ENCODE results near the gene DLG2.
"Not testable (repeated sequence)": the region's sequence is repeated elsewhere in the genome, so short reads cannot be mapped to it uniquely, and the experiment has no call there.

DLG2 gene

DNA sequence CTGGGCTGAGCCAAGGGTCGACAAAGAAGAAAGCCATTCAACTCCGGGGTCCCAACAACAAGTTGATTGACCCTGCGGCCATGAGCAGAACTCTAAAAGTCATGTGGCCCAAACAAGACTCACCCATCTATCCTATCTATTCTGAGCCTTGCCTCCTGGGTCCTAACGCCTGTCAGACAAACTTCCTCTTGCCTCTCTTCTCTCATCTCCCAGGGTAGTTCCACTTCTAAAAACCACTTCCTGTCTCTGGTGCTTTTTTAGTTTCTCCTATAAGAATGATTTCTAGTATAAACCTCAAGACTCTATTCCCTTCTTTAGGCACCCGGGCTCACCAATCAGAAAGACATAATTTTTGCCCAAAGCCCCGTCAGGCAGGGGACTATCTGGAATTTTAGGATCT, 530.2 kb downstream of the DLG2 start:
- no peak for FAIRE-seq

DNA sequence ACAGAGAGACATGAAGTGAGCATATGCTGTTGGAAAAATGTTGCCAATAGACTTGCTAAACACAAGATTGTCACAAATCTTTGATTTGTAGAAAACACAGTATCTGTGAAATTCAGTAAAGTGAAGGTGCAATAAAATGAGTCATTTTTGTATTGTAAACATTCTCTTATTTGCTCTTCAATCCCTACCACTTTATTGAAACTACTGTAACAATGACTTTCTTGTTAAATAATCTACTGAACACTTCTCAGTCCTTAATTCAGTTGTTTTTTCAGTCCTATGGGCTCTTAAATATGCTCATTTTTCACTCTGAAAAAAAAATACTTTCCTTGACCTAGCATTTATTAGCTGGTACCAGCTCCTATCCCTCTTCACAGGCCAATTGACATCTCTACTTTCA, 531.9 kb downstream of the DLG2 start:
- no peak for FAIRE-seq

DNA sequence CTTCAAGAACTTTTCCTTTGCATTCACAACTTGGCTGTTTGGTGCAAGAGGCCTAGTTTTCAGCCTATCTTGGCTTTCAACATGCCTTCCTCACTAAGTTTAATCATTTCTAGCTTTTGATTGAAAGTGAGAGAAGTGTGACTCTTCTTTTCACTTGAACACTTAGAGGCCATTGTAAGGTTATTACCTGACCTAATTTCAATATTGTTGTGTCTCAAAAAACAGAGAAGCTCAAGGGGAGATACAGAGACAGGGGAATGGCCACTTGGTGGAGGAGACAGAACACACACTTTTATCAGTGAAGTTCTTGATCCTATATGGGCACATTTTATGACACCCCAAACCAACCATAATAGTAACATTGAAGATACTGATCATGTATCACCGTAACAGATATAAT, 532.3 kb downstream of the DLG2 start:
- no peak for FAIRE-seq

DNA sequence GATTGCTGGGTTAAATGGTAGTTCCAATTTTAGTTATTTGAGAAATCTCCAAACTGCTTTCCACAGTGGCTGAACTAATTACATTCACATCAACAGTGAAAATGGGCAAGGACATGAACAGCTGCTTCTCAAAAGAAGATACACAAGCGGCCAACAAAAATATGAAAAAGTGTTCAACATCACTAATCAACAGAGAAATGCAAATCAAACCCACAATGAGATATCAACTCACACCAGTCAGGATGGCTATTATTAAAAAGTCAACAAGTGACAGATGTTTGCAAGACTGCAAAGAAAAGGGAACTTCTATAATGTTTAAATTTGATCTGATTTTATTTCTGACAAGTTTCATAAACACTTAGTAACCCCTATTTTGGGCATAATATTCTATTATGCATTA, 537.5 kb downstream of the DLG2 start:
- no peak for FAIRE-seq

DNA sequence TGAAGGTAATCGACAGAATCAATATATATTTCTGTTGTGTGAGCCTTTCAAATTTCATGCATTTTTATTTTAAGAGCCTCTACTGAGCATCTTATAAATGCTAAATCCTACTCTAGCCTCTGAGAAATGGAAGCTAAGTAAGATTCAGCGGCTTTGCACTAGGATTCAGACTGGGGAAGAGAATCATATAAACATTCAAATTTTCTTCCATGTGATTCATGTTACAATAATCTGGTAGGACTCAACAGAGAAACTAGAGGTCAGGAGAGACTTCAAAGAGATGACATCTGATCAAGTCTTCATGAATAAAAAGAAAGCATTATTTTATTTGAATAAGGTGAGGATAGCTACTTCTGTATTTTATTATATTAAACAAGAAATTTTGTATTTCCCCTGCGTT, 538.9 kb downstream of the DLG2 start:
- FAIRE-seq, result no peak

DNA sequence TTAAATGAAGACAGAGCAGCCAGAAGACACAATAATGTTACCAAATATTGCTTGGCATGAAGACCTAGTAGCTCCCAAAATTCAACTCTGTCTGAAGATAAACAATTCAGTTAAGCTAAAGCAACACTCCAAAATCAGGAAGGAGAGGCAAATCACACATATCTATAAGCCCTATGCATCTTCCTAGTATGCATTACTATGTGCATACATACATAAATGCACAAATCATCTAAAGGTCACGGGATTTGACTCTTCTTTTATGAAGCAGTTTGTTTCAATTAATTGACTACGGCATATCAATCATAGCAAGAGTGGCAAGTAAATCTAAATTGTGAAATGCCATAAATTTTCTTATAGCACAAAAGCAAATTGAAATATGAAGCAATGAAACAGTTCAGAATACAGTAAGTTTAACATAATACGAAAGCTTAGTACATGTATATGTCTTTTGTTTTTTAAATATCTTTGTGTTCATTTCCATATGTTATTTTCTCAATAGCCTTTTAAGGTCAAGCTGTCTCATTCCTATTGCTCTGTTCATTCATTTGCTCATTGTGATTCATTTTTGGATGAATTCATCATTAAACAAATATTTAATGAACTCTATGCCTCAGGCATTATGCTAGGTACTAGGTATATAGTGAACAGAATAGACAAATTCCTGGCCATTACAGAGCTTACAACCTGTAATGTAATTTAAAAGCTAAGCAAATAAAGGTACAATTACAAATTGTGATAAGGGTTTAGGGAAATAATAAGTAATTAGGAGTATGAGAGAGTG, 540.5 kb downstream of the DLG2 start:
- no peak for FAIRE-seq

DNA sequence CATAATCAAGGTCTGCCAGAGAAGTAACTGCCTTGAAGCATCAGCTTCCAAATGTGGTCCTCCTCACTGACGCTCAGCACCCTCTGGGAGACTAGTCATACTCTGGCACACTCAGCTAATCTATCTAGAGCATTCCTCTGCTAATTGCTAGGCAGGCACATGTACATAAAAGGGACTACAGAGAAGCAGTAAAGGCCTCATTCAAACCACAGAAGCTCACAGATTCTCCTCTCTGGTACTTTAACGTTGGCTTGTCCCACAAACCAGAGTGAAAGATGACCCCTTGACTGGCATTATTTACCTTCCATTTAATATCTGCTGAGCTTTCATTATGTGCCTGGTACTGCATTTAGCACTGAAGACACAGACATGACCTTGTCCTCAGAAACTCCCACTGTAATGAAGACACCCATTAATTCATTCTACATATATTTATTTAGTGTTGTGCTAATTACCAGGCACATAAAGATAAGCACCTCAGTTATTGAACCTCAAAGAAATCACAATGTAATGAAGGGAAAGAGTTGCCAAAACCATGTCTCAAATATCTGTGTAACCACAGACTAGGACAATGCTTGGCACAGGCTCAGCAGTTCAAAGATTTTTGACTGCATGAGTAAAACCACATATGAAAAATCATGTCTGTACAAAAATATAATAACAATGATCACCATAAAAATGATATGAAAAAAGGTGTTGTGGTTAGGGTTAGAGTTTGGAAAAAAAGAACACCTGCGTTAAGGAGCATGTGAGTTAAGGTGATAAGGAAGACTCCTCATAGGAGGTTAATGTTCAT, 550.4 kb downstream of the DLG2 start:
- FAIRE-seq, result no peak

DNA sequence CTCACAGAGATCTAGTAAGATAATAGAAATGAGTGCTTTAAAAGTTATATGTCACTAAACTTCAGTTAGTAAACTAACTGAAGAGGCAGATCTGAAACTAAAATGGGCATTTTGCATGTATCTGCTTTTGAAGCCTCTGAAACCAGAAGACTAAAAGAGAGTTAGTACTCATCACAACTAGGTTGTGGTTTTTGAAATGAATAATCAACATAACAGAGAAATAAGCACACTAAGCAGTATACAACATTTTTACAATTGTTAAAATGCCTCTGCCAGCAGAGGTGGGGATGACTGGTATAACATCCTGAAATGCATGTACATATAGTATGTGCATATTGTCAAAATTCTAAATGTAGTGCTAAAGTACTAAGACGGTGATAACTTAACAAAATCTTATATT, 564.5 kb downstream of the DLG2 start:
- no peak for FAIRE-seq

DNA sequence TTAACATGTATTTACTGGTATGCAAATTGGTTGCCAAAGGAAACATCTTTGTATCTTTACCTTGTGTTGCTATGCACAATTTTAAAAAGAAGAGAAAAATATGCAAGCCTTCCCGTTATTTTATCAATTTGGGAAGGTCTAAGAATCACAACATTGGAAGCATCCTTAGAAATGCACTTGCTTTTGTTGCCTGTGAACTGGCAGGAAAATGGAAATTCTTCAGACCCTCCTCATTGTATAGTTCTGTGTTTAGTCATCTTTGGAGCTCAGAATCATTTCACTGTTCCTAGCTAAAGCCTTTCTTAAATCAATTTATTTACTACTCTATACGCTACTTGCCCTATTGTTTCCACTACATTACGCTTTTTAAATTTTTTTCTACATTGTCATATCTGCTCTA, 574.5 kb downstream of the DLG2 start:
- no peak for FAIRE-seq

DNA sequence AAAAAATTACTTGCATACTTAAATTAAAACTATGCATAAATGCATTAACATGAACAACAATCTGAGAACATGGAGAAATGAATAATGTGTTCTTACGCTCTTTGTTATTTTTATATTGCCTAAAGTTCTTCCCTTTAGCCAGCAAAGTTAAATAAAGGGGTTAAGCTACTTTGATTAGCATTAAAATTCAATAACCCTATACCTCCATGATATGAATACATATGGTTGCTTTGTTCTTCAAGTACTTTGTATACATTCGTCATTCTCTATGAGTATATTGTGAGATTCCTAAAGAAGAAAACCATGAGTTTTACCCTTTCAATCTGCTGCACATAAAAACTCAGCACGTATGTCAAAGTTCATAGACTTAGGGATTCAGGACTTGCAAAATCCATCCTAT, 578.3 kb downstream of the DLG2 start:
- no peak for FAIRE-seq

DNA sequence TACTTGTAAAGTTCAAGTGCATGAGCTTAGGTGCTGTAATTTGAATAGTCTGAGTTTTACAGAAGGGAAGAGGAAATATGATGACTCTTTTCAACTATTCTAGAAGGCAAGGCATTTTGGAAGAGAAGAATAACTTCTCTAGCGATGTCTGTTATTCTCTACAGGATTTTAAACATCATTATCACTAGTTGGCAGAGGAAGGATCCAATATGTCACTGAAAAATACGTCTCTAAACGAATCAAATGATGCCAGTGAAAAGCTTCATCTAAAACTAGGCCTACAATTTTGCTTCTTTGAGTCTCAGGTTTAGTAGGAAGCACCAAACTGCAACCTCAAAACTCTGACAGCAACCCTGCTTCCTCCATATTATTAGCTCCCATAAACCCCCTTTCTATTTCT, 581.4 kb downstream of the DLG2 start:
- no peak for FAIRE-seq

DNA sequence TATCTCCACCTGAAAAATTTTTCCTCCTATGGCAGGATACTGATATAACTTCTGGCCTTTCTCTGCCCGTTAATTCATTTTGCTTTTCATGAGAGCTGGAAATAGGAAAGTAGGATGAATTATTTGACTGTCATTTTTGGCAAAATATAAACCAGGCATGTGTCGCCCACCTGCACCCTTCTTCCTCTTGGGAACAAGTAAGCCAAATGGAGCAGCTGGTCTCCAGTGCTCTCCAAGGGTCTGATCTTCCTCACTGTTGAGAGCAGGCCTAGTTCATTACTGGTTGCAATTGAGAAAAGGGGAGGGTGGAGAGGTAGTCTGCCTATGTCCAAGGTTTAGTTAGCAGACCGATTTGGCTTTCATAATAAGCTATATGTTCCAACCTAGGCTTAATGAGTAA, 582.2 kb downstream of the DLG2 start:
- no peak for FAIRE-seq

DNA sequence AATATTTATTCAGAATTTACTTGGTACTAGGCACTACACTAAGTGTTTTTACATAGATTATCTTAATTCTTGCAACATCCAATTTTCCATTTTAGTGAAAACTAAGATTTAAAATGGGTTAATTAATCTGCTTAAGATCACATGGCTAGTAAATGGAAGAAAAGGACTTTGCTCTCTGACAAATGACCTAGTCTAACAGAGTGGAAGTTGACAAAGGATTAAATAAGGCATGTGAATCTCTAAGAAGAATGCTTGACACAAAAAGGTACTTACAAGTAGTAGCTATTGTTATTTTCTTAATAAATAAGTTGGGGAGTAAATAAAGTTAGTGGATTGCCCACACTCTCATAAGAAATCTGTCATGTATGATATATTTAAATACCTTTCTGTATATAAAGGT, 584.8 kb downstream of the DLG2 start:
- no peak for FAIRE-seq

DNA sequence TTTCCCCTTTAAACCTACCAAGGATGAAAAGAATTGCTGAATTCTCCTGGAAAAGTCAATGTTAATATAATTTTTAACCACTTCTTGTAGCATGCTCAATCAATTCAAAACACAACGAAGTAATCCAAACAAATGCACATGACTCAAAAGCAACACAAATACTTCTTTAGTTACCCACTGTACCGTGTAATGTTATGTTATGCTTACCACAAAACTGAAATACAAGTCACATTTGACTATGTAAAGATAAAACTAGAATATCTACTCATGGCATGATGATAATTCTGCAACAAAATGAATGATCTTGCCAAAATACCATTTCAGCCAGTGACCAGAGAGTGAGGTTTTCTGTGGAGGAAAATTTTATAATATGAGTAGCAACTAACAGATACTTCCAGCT, 587.0 kb downstream of the DLG2 start:
- no peak for FAIRE-seq

DNA sequence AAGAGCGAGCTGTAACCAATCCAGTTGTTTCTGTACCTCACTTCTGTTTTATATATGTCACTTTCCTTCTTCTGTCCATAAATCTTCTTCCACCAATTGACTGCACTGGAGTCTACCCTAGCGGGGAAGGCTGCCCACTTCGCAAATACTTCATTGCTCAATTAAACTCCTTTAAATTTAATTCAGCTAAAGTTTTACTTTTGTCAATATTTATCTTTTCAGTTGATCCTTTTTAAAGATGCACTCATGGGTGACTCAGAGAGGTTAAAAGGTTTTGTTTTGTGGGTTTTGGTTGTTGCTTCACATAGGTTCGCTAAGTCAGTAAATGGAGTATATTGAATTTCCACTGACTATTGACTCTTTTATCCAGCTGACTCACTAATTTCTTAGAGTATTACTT, 597.2 kb downstream of the DLG2 start:
- FAIRE-seq, result no peak

DNA sequence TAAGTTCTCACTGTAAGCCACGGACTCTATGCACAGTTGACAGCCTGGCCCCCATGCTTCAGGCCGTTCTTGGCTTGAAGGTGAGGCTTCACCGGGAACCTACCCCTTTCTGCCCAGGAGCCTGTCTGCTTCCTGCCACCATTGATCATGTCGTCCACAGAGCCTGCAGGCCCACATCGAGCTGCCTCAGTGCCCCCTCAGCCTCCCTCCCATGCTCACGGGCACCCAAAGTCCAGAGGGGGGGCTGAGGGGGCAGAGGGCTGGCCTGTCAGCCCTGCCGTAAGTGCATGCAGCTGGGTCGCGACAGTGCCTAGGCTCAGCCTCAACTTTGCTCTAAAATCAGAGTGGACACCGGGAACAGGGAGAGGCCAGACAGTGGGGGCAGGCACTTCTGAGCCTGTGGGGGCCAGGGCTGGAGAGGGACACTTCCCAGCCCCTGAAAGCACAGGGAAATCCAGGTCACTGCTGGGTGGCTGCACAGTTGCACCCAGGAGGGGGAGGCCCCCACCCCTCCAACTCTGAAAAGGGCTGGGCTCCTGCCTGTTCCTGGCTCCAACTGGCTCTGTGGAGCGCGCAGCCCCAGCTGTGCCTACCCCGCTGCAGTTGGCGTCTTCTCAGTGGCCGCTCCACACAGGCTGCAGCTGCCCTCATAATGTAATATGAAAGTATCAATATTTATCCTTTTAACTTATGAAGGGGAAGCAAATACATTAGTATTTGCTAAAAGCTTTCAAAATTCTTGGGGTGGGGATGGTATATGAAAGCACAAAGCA, 598.6 kb downstream of the DLG2 start:
- FAIRE-seq, result no peak

DNA sequence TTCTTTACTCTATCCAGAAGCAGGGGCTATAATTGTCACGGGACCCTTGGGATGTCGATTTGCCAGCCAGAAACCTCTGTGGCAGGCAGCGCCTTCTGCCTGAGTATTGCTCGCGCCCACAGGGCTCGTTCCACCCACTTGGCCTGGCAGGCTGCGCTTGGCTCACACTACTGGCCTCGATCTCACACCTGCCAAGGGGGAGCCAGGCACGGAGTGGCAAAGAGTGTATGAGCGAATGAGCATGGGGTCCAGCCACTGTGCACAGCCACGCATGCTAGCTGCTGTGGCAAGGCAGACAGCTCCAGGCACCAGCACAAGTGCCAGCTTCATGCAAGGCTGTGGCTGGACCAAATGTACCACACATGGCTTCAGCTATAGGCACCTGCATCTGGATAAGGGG, 599.8 kb downstream of the DLG2 start:
- no peak for FAIRE-seq

DNA sequence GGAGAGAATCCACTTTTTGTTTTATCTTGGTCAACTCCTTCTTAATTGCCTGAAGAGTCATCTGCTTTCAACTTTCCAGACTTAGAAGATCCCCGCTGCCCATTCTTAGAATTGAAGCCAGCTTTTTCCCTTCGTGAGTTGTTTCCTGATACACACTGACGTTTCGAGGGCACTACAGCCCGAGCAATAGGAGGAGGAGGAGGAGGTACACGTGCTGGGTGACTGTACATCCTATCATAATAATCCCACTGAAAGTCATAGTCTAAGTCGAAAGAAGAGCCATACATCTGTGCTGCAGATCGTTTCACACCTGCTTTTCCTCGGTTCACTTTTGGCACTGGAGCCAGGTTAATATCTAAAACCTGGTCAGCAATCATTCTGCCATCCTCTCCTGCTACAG, 606.1 kb downstream of the DLG2 start:
- FAIRE-seq, result no peak

DNA sequence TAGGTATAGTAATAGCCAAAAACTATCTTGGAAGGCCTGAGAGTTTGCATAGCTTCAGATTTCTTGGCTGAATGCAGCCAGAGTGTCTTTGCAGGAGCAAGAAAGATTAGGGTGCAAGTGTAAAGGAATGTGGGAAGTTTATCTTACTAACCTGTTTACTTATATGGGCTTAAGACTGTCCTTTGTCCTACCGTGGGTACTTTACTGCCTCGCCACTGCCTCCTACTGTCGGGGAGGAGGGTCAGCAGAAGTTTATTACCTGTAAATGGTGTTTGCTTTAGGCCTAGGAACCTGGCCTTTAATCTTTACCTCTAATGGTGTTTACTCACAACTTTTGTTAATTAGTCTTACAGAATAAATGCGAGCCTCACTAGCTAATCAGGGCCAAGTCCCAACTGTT, 633.8 kb downstream of the DLG2 start:
- FAIRE-seq, result no peak

DNA sequence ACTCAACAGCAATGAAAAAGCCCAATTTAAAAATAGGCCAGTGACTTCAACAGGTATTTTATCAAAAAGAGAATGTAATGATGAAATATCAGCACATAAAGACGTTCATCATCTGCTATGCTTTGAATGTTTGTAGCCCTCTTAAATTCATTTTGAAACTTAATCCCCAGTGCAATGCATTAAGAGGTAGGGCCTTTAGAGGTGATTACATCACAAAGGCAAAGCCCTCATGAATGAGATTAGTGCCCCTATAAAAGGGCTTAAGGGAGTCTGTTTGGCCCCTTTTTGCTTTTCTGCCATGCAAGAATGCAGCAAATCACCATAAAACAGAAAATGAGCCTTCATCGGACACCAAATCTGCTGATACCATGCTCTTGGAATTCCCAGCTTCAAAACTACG, 637.0 kb downstream of the DLG2 start:
- no peak for FAIRE-seq

DNA sequence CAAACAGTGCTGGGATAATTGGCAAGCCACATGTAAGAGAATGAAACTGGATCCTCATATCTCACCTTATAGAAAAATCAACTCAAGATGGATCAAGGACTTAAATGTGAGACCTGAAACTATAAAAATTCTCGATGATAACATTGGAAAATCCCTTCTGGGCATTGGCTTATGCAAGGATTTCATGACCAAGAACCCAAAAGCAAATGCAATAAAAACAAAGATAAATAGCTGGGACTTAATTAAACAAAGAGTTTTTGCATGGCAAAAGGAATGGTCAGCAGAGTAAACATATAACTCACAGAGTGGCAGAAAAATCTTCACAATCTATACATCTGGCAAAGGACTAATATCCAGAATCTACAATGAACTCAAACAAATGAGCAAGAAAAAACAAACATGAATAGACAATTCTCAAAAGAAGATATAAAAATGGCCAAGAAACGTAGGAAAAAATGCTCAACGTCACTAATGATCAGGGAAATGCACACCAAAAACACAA, 639.4 kb downstream of the DLG2 start:
- not testable (repeated sequence) for FAIRE-seq

DNA sequence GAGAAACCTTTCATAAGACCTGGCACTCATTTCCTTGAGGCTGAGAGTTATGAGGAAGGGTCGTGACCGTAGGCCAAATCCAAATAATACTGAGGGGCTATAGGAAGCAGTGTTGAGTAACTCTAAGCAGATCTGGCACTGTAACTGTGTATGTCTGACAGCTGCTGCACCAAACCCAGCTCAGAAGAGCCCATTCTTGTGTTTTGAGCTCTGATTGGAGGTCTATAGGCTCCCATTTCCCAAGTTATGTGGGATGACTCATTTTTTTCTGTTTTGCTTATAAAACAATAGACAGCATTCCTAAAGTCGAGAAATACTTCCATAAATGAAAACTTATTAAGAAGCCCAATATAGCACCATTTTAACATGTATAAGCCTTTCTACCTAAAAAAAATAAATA, 645.8 kb downstream of the DLG2 start:
- no peak for FAIRE-seq

DNA sequence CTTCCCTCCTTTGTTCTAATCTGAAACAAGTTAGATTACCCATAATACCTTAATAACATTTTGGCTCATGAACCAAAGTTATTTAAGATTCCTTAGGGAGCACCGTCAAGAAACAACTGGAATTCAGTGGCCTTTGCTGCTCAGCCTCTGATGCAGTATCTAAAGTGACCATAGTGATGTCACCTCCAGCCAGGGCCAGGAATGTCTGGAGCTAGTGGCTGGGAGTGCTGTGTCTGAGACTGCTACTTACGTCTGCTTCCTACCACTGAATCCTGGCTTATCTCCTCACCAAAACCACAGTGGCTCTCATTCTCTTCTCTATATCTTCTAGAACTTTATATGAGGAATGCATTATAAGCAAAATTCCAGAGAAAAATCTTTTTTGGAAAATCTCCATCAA, 658.0 kb downstream of the DLG2 start:
- no peak for FAIRE-seq

DNA sequence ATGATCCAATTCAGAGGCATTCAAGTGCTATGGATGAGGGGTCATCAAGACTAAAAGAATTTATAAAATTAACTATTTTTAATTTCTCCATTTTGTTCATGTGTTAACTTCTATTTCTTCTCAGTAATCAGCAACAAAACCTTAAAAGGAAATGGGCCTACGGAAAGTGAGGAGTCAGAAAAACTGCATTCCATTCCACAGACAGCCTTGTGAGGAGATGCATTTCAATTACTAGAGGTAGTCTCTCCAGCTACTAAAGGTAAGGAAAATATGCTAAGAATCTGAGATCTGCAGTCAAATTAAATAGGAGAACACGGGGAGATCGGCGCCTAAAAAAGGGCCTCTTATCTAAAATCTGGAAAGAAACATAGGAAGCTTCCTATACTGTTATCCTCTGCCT, 661.7 kb downstream of the DLG2 start:
- FAIRE-seq, result no peak

All from endometrium (tissue), 2 donors.